Colonic mucosa (tissue), 4 donors: ENCODE measurements around the gene NDUFB8. TPM values are rescaled to one million over a fixed set of nuclear protein-coding genes. Genes with fewer than 3 reads are reported as not detected.

Experiments
- DNase-seq: peaks from one replicate; pipeline ENCODE4 v3.0.0-alpha.2; 2020
- H3K27ac ChIP-seq: fragments of 200-600 bp; one replicate; pipeline ENCODE4 v1.8.0; 2021
- H3K27me3 ChIP-seq: fragments of 200-600 bp; one replicate; pipeline ENCODE4 v1.8.0; 2021
- H3K36me3 ChIP-seq: fragments of 200-600 bp; one replicate; pipeline ENCODE4 v1.8.0; 2021
- H3K4me1 ChIP-seq: fragments of 200-600 bp; one replicate; pipeline ENCODE4 v1.8.0; 2021; ENCODE audit warnings: mild to moderate bottlenecking
- H3K4me3 ChIP-seq: fragments of 200-600 bp; one replicate; pipeline ENCODE4 v1.8.0; 2021
- H3K9ac ChIP-seq, 2 donors: one replicate each; pipeline ENCODE4 v1.7.0; 2013; ENCODE audit warnings: control low read depth in 2 of 2, low read depth in 2 of 2, low read length in 2 of 2
- H3K9me3 ChIP-seq: fragments of 200-600 bp; one replicate; pipeline ENCODE4 v1.8.0; 2021
- CTCF ChIP-seq: fragments of 200-600 bp; IDR thresholded peaks from one replicate; pipeline ENCODE4 v1.8.0; 2022; ENCODE audit warnings: antibody characterized with exemption, mild to moderate bottlenecking
- intact Hi-C: fragments of 100-400 bp; cut with DNase I; formaldehyde crosslinking; loops from one replicate; pipeline ENCODE4 v1.14.1; 2022
- total RNA-seq, 2 donors: library from RNA; stranded (reverse); fragmentation: NEBNext Ultra II Directional in 1 of 2; extraction: Animal tissue kit (Norgen Biotek cat#: 25700) in 1 of 2; gene quantifications; one replicate each; pipeline ENCODE4 v1.2.1, GENCODE V29; 2021
- donor health status: healthy.
- donor health status: DM: no; HTN: no; CAD: no.
- donor health status: DM: no; HTN: no; CAD: no.

NDUFB8 gene
- total RNA-seq, 2 donors from 2014 or later = 189 to 243 TPM

DNA sequence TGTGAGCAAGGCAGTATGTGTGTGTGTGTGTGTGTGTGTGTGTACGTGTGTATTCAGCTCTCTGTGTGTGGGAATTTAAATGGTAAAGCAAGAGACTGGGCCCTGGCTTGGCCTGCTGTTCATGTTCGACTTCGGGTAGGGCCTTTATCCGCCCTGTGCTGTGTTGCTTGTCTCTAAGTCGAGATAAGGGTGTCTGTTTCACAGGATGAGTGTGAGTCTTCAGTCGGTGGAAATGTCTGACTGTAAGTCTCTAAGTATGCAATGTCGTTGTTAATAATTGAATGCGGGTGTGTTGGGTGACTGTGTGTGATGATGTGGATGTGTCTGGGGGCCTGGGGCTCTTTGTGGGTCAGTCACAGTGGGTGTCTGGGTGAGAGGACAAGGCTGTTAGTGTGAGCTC, 40.8 kb upstream of the NDUFB8 start:
- DNase-seq = no peak
- H3K27me3 ChIP-seq = peaks cover 4% of the 10 kb centered on the region
- H3K27ac ChIP-seq = no peak overlapping the region
- H3K4me3 ChIP-seq = no peak overlapping the region
- no peaks in the 10 kb centered on the region for H3K9me3 ChIP-seq
- H3K4me1 ChIP-seq = no peaks in the 10 kb centered on the region
- intact Hi-C loops = no loop called here
- no peak overlapping the region for H3K9ac ChIP-seq
- H3K36me3 ChIP-seq = no peaks in the 10 kb centered on the region
- TF ChIP-seq CTCF = no peak

GRCh38 chr10:100569687-100570481, 40.2 kb upstream of the NDUFB8 start:
- H3K9ac ChIP-seq = no peak overlapping the region
- peak overlapping the region; percentile 39 for H3K4me3 ChIP-seq
- H3K4me1 ChIP-seq = no peaks in the 10 kb centered on the region
- intact Hi-C loops = no loop called here
- H3K27ac ChIP-seq = no peak overlapping the region
- no peak for TF ChIP-seq CTCF
- no peaks in the 10 kb centered on the region for H3K36me3 ChIP-seq
- H3K27me3 ChIP-seq = peaks cover 4% of the 10 kb centered on the region
- no peaks in the 10 kb centered on the region for H3K9me3 ChIP-seq
- no peak for DNase-seq

DNA sequence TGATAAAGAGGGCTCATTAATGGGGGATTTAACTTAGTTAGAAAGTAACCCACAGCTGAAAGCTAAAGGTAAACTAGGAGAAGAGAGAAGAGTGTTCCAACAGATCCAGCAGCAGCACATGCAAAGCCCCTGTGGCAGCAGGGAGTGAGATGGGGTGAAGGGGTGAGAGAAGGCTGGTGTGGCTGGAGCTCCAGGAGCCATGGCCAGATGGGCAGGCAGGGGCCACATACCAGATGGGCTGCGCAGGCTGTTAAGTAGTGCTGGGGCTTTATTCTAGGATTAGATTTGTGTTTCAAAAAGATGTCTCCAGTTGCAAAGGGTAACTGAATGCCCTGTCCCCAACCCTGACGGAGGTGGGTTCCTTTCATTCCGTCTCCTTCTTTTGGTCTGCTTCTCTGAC, 39.2 kb upstream of the NDUFB8 start:
- Histone ChIP-seq H3K4me1 (no peaks in the 10 kb centered on the region), H3K9ac (no peak overlapping the region), H3K9me3 (no peaks in the 10 kb centered on the region), H3K27me3 (peaks cover 4% of the 10 kb centered on the region), H3K4me3 (no peak overlapping the region), H3K27ac (no peak overlapping the region), H3K36me3 (no peaks in the 10 kb centered on the region)
- no peak for DNase-seq
- intact Hi-C loops = no loop called here
- no peak for TF ChIP-seq CTCF

GRCh38 chr10:100567826-100568225, 38.2 kb upstream of the NDUFB8 start:
- H3K27ac ChIP-seq = no peak overlapping the region
- no peaks in the 10 kb centered on the region for H3K4me1 ChIP-seq
- H3K36me3 ChIP-seq = no peaks in the 10 kb centered on the region
- no peak for TF ChIP-seq CTCF
- no peaks in the 10 kb centered on the region for H3K9me3 ChIP-seq
- intact Hi-C loops = no loop called here
- no peak overlapping the region for H3K4me3 ChIP-seq
- no peak overlapping the region for H3K9ac ChIP-seq
- peaks cover 6% of the 10 kb centered on the region for H3K27me3 ChIP-seq
- DNase-seq = no peak

DNA sequence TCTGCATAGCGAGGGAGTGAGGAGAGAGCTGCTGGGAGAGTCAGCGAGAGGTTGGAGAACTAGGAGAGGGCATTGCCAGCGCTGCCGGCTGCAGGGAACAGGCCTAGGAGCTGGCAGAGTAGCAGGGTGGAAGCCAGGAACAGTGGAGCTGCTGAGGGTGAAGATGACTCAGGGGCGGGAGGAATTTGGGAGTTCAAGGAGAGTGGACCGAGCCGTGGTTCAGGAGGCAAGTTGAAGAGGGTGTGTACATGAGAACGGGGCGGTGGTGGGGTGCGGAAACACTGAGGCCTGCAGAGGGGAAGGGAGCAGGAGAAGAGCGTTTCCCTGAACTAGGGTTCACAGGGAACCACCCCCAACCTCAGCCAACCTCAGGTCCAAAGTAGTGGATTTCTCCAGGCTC, 37.6 kb upstream of the NDUFB8 start:
- no peak overlapping the region for H3K27ac ChIP-seq
- peaks cover 1% of the 10 kb centered on the region for H3K4me1 ChIP-seq
- intact Hi-C loops = no loop called here
- H3K9me3 ChIP-seq = no peaks in the 10 kb centered on the region
- H3K9ac ChIP-seq = no peak overlapping the region
- H3K4me3 ChIP-seq = no peak overlapping the region
- DNase-seq = no peak
- peaks cover 11% of the 10 kb centered on the region for H3K27me3 ChIP-seq
- no peak for TF ChIP-seq CTCF
- no peaks in the 10 kb centered on the region for H3K36me3 ChIP-seq
